ENCODE data around the gene TCERG1L. TPM values are rescaled to one million over a fixed set of nuclear protein-coding genes. Genes with fewer than 3 reads are reported as not detected.
"Not testable (repeated sequence)": the region's sequence is repeated elsewhere in the genome, so short reads cannot be mapped to it uniquely, and the experiment has no call there.

Gene TCERG1L
- total RNA-seq, 4 donors from 2014 or later: 0.12 TPM; not detected in 3

GRCh38 chr10:131323880-131324279 lies 12.4 kb upstream of the TCERG1L start:
- no peak overlapping the region for H3K27ac ChIP-seq
- WGBS, 2 donors (ENCODE audit: low coverage in 1 of 2): 59% methylated on average over 5 of the region's 12 CpGs; no CpG with 5 or more reads in 1 of the 2 donors
- H3K4me3 ChIP-seq: no peak overlapping the region
- no peaks in the 10 kb centered on the region for H3K4me1 ChIP-seq
- no peaks in the 10 kb centered on the region for H3K36me3 ChIP-seq
- ATAC-seq: no peak
- H3K27me3 ChIP-seq: peaks cover 56% of the 10 kb centered on the region
- TF ChIP-seq POLR2AphosphoS5 (IDR thresholded peaks at IDR 0.05) (no peak), CTCF (IDR thresholded peaks at IDR 0.05) (no peak), EP300 (IDR thresholded peaks at IDR 0.05) (no peak), POLR2A (IDR thresholded peaks at IDR 0.05) (no peak)
- peaks cover 0 to 8% (median 0%) of the 10 kb centered on the region in 3 donors for H3K9me3 ChIP-seq

- Histone ChIP-seq H3K27me3 (peaks cover 65% of the 10 kb centered on the region), H3K4me3 (no peak overlapping the region), H3K36me3 (no peaks in the 10 kb centered on the region), H3K9me3 (peaks cover 0 to 8% (median 0%) of the 10 kb centered on the region in 3 donors), H3K4me1 (no peaks in the 10 kb centered on the region), H3K27ac (no peak overlapping the region)
- WGBS, 2 donors (ENCODE audit: low coverage in 1 of 2): 34 to 41% methylated on average over 2 of the region's 2 CpGs
- TF ChIP-seq EP300 (IDR thresholded peaks at IDR 0.05) (no peak), CTCF (IDR thresholded peaks at IDR 0.05) (no peak), POLR2AphosphoS5 (IDR thresholded peaks at IDR 0.05) (no peak), POLR2A (IDR thresholded peaks at IDR 0.05) (no peak)
- no peak for ATAC-seq
These were observed 11.5 kb upstream of the TCERG1L start for GRCh38 chr10:131323025-131323424.

- not testable (repeated sequence) for ATAC-seq, H3K4me3 ChIP-seq, H3K9me3 ChIP-seq, H3K4me1 ChIP-seq, H3K36me3 ChIP-seq, H3K27ac ChIP-seq
- H3K27me3 ChIP-seq: peaks cover 69% of the 10 kb centered on the region
- no CpG with 5 or more reads among the region's 19 CpGs for WGBS, 2 donors (ENCODE audit: low coverage in 1 of 2)
These were observed 11.1 kb upstream of the TCERG1L start for GRCh38 chr10:131322575-131322974.

DNA sequence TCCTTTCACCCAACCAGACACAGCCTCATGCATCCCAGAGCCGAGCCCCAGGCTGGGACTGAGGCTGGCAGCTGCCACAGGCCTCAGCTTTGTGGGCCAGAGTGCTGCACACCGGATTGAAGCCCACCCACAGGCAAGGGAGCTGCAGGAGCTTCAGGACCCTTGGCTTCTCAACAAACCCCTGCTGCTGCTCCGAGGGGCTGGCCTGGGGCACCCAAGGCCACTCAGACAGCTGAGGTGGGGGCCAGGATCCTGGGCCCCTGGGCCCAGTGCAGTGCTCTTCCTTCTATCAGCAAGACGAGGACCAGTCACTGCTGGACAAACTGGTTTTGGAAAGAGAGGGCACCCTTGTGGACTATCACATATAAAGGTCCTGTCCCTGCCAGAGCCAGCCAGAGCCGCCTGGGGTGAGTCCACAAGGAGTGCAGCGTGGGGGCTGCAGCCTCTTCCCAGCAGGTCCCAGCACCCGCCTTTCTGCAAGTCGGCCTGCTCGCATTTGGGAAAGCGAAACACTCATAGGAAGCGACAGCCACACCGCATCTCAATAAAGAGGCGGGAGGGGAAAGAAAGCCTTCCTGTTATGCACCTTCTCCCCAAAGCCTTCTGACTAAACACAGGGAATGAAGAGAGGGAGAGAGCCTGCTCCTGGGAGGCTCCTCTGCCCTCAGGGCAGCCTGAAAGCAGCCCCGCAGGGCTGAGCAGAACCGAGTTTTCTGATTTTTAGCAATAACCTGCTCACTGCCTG lies 9.5 kb upstream of the TCERG1L start:
- no peak overlapping the region for H3K4me3 ChIP-seq
- H3K4me1 ChIP-seq: no peaks in the 10 kb centered on the region
- no peaks in the 10 kb centered on the region for H3K36me3 ChIP-seq
- H3K27ac ChIP-seq: no peak overlapping the region
- peaks cover 77% of the 10 kb centered on the region for H3K27me3 ChIP-seq
- no peak for ATAC-seq
- TF ChIP-seq CTCF (IDR thresholded peaks at IDR 0.05): no peak
- no peak for TF ChIP-seq POLR2AphosphoS5 (IDR thresholded peaks at IDR 0.05)
- TF ChIP-seq EP300 (IDR thresholded peaks at IDR 0.05): no peak
- no peak for TF ChIP-seq POLR2A (IDR thresholded peaks at IDR 0.05)
- no peaks in the 10 kb centered on the region for H3K9me3 ChIP-seq
- WGBS, 2 donors (ENCODE audit: low coverage in 1 of 2): 20 to 47% methylated on average over 1 to 3 of the region's 15 CpGs

DNA sequence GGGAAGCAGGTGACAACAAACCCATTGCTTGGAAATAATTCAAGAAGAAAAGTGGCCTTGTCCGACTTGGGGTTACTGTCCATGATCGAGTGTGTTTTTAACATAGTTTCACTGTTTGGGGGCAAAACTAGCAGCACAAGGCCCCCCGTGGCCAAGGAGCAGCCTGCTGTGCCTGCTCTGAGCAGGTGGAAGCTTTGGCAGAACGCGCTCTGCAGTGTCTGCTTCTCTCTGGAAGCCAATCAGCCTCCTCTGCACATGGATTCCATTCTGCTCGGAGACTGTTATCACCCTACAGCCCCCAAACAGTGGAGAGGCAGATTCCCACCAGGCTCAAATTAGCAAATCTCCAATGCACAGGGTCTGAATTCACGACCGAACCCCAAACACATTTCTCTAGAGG lies 7.3 kb upstream of the TCERG1L start:
- WGBS, 2 donors (ENCODE audit: low coverage in 1 of 2): 64 to 83% methylated on average over 2 to 8 of the region's 8 CpGs
- TF ChIP-seq POLR2A (IDR thresholded peaks at IDR 0.05) (no peak), EP300 (IDR thresholded peaks at IDR 0.05) (no peak), CTCF (IDR thresholded peaks at IDR 0.05) (no peak), POLR2AphosphoS5 (IDR thresholded peaks at IDR 0.05) (no peak)
- Histone ChIP-seq H3K9me3 (no peaks in the 10 kb centered on the region), H3K27ac (no peak overlapping the region), H3K4me1 (no peaks in the 10 kb centered on the region), H3K27me3 (peaks cover 86% of the 10 kb centered on the region), H3K36me3 (no peaks in the 10 kb centered on the region), H3K4me3 (no peak overlapping the region)
- ATAC-seq: no peak

Measured in gastroesophageal sphincter (tissue), 4 donors.